Measurements from ENCODE around the gene PGLYRP2. TPM values are rescaled to one million over a fixed set of nuclear protein-coding genes. Genes with fewer than 3 reads are reported as not detected.

PGLYRP2 gene
- total RNA-seq, 1 donor from 2014 or later = not detected

- DNase-seq (ENCODE audit: low spot score in 2 of 2) = no peak
- FAIRE-seq = no peak
Measured at GRCh38 chr19:15427991-15428471, 51.3 kb downstream of the PGLYRP2 start.

GRCh38 chr19:15427350-15427700, 52.0 kb downstream of the PGLYRP2 start:
- FAIRE-seq (no peak), DNase-seq (ENCODE audit: low spot score in 2 of 2) (no peak)

- DNase-seq (ENCODE audit: low spot score in 2 of 2) = no peak
- FAIRE-seq = no peak
Measured at GRCh38 chr19:15426485-15427349, 52.6 kb downstream of the PGLYRP2 start.

- DNase-seq (ENCODE audit: low spot score in 2 of 2) (no peak), FAIRE-seq (no peak)
Measured at GRCh38 chr19:15425321-15425950, 53.9 kb downstream of the PGLYRP2 start.

- FAIRE-seq (no peak), DNase-seq (ENCODE audit: low spot score in 2 of 2) (no peak)
Measured at GRCh38 chr19:15424692-15425272, 54.5 kb downstream of the PGLYRP2 start.

GRCh38 chr19:15424121-15424520, 55.2 kb downstream of the PGLYRP2 start:
- FAIRE-seq = no peak

GRCh38 chr19:15423130-15423529, 56.2 kb downstream of the PGLYRP2 start:
- no peak for FAIRE-seq
- DNase-seq (ENCODE audit: low spot score in 2 of 2) = no peak

More at GRCh38 chr19:15424121-15424520, 55.2 kb downstream of the PGLYRP2 start:
- DNase-seq (ENCODE audit: low spot score in 2 of 2) = no peak

GRCh38 chr19:15422296-15423075, 56.8 kb downstream of the PGLYRP2 start:
- FAIRE-seq = no peak

GRCh38 chr19:15421721-15422260, 57.5 kb downstream of the PGLYRP2 start:
- DNase-seq (ENCODE audit: low spot score in 2 of 2) (peak; percentile 56 to 82), FAIRE-seq (peak; percentile 24)

More at GRCh38 chr19:15422296-15423075, 56.8 kb downstream of the PGLYRP2 start:
- DNase-seq (ENCODE audit: low spot score in 2 of 2) = no peak

- FAIRE-seq (no peak), DNase-seq (ENCODE audit: low spot score in 2 of 2) (no peak)
Measured at GRCh38 chr19:15421136-15421695, 58.1 kb downstream of the PGLYRP2 start.

- DNase-seq (ENCODE audit: low spot score in 2 of 2) (no peak), FAIRE-seq (no peak)
Measured at GRCh38 chr19:15419413-15420025, 59.8 kb downstream of the PGLYRP2 start.

Small RNA genes within 50 kb of the gene (small RNA-seq; reads per million reads assigned to genes)
- not detected for gene MIR1470

Other genes with a start within 250 kb of the PGLYRP2 start
- under 0.01 TPM for gene EPHX3, start 247.1 kb downstream of the PGLYRP2 start, total RNA-seq
- gene BRD4, start 147.0 kb downstream of the PGLYRP2 start, total RNA-seq = 11.4 TPM
- 9.8 TPM for gene AKAP8, start 99.7 kb downstream of the PGLYRP2 start, total RNA-seq
- gene AKAP8L, start 60.5 kb downstream of the PGLYRP2 start, total RNA-seq = 65.2 TPM
- gene WIZ, start 29.5 kb downstream of the PGLYRP2 start, total RNA-seq = 10.6 TPM
- gene RASAL3, start 15.0 kb downstream of the PGLYRP2 start, total RNA-seq = 0.41 TPM
- gene CYP4F22, start 29.0 kb upstream of the PGLYRP2 start, total RNA-seq = not detected
- not detected for gene CYP4F8, start 135.7 kb upstream of the PGLYRP2 start, total RNA-seq
- gene CYP4F3, start 161.4 kb upstream of the PGLYRP2 start, total RNA-seq = not detected
- 0.41 TPM for gene CYP4F12, start 193.6 kb upstream of the PGLYRP2 start, total RNA-seq
- gene OR10H2, start 248.5 kb upstream of the PGLYRP2 start, total RNA-seq = not detected

All from frontal cortex (tissue), 4 donors.